ENCODE results near the gene DPEP2NB.
"Not testable (repeated sequence)": the region's sequence is repeated elsewhere in the genome, so short reads cannot be mapped to it uniquely, and the experiment has no call there.

DPEP2NB gene, protein sequence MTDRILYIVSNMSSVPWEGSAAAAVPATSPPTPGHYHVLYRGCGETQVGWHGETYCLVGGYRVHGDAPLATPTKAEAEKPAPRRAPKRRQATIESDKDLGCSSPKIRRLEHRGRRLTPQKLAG

GRCh38 chr16:68015681-68016080 is at the start of gene DPEP2NB:
Gene DPEP2NB (minus strand): TSS chr16:68015911. CDS start chr16:68015770, 141 bp downstream.
- no peak for DNase-seq

DNA sequence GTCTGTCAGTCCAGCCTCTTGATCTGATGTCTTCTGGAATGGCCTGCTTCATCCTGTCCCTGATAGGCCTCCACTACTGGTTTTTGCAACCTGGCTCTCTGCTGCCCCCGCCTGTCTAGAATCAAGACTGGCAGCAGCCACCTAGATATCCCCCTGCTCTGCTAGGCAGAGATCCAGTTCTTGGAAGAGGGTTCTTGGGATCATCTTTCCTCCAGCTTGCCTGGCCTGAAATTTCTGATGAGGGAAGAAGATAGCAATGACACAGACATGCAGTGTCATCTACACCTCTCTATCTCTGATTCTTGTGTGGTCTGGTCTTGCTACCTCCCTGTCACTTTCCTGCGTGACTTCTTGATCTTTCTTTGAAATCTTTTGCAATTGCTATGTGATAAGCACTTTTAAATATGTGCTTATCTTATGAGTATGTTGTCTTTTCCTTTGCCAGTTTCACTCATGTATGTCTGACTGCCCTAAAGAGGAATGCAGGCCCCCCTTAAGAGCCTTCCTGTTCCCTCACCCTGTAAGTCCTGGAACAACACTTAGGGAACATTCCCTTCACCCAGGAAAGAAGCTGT is 49.2 kb upstream of the DPEP2NB start:
- DNase-seq: peak; percentile 76 to 80

DNA sequence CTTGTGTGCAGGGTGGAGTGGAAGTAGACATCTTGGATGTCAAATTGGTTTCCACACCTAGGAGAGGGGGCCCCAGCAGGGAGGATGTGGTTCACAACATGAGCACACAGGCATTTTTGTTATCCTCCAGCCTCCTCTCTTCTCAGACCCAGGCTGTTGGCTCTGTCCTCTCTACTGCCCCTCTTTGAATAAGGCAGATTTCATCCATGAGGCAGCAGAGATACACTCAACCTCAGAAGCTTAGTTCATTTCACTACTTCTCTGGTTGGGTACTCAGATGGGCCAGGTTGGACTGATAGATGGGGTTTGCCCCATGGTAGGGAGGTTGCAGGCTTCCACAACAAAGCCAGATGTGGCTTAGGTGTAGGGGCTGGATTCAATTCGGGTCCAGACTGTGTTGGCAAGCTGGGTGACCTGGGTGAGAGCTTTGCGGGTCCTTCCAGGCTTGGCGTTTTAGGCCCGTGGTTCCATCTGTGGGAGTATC is 47.2 kb upstream of the DPEP2NB start:
- peak in 1 of 2 donors; percentile 54 for DNase-seq

GRCh38 chr16:68061396-68061795 is 45.7 kb upstream of the DPEP2NB start:
- no peak for DNase-seq

- no peak for DNase-seq
Observed at GRCh38 chr16:68059804-68060203, 44.1 kb upstream of the DPEP2NB start.

- no peak for DNase-seq
Observed at GRCh38 chr16:68055395-68055794, 39.7 kb upstream of the DPEP2NB start.

DNA sequence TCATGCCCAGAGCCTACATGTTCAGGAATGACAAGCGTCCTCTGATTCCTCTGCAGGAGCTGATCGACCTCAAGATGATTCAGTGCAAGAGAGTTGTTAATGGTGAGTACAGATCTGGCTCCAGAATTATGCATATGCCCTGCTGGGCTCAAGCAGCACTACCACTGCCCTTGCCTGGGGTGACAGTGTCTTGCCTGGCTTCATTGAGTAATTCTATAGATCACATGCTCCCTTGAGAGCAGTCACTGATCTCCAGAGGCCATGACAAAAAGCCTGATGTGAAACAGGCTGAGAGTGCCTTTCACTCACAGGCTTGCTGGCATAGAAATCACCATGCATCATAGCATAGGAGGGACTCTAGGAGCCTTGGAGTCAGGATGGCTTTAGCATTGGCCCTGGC is 33.7 kb upstream of the DPEP2NB start:
- no peak for DNase-seq

DNA sequence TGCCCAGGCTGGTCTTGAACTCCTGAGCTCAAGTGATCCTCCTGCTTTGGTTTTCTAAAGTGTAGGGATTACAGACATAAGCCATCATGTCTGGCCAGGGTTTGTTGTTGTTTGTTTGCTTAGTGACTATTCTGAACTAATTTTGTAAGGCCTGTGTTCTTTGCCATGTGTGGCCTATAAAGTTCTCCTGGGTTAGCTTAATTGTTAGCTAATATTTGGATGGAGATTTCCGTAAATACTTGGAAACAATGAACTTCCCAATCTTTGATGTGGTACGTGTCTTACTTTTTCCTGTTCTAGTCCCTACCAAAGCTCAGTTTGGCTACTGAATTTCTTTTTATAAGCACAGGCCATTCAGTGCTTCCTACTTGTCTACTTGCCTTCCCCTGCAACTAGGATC is 32.3 kb upstream of the DPEP2NB start:
- no peak for DNase-seq

GRCh38 chr16:68046106-68046505 is 30.4 kb upstream of the DPEP2NB start:
- DNase-seq: no peak

- no peak for DNase-seq
Observed at GRCh38 chr16:68041783-68042182, 26.1 kb upstream of the DPEP2NB start.

- DNase-seq: peak; percentile 89 to 92
Observed at GRCh38 chr16:68040506-68041288, 25.0 kb upstream of the DPEP2NB start.

DNA sequence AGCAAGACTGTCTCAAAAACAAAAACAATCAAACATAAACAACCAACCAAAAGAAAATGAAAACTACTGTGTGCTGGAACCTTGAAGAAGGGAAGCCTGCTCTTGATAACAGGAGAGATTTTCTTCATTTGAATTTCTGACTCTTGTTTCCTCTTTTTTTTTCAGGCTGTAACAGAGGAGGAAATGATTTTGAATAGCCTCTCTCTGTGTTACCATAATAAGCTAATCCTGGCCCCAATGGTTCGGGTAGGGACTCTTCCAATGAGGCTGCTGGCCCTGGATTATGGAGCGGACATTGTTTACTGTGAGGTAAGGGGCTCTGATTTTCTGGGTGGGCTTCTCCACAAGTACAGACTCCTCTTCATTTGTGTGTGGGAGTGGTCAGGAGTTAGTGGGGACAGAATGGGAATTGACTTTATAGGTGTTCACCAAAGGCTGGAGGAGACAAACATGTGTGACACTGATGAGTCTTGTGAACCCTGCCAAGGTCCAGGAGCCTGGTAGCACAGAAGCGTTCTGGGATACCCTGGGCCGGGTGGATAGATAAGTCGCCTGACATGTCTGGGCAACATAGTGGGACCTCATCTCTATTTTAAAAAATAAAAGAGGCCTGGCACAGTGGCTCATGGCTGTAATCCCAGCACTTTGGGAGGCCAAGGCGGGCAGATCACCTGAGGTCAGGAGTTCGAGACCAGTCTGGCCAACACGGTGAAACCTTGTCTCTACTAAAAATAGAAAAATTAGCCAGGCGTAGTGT is 22.3 kb upstream of the DPEP2NB start:
- no peak for DNase-seq

DNA sequence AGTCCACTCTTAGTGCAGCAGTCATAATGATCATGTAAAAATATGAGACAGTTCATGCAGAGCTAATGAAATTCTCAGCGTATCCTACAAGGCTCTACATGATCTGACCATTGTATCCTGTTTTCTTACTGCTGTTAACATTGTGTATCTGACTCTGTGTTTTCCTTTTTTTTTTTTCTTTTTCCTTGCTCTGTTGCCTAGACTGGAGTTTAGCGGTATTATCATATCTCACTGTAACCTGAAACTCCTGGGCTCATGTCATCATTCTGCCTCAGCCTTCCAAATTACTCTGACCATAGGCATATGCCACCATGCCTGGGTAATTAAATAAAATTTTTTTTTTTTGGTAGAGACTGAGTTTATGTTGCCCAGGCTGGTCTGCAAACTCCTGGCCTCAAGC is 19.5 kb upstream of the DPEP2NB start:
- DNase-seq: no peak

DNA sequence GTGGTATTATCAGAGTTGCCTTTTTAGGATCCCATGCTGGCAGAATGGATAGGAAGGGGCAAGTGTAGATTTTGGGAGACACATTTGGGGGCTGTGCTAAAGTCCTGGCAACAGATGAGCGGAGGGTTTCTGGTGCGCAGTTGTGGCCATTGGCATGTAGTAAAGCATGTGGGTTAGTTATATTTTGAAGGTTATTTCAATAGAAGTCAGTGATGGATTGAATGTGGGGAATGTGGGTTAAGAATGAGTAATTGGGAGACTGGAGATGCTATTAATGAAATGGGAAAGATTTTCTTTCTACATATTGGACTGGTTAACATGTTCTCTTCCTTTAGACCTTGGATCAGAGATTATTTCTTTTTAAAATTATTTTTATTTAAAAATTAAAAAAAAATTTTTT is 17.4 kb upstream of the DPEP2NB start:
- DNase-seq: no peak

DNA sequence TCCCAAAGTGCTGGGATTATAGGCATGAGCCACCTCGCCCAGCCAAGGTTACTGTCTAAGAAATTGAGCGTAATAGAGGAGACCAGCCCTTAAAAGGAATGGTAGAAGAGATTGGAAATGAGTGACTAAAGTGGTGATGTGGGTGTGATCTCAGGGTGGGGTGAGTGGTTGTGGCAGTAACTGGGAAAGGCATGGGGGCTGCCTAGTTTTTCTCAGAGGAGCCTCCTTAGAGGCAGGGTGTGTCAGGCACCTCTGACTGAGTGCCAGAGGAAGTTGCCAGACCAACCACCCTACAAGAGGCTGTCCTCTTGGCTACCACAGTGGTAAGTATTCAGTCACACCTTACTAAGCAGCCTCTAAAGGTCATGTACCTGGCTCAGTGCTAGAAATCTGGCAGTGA is 16.2 kb upstream of the DPEP2NB start:
- no peak for DNase-seq

GRCh38 chr16:68030108-68030507 is 14.4 kb upstream of the DPEP2NB start:
- not testable (repeated sequence) for DNase-seq

DNA sequence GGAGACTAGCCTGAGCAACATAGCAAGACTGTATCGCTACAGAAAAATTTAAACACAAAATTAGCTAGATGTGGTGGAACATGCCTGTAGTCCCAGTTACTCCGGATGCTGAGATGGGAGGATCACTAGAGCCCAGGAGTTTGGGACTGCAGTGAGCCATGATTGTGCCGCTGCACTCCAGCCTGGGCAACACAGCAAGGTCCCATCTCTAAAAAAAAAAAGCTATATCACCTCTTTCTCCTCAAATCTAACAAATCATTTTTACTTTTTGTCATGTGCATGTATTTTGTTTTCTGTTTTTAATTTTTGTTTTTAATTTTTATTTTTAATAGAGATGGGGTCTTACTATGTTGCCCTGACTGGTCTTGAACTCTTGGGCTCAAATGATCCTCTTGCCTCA is 13.3 kb upstream of the DPEP2NB start:
- DNase-seq: no peak

DNA sequence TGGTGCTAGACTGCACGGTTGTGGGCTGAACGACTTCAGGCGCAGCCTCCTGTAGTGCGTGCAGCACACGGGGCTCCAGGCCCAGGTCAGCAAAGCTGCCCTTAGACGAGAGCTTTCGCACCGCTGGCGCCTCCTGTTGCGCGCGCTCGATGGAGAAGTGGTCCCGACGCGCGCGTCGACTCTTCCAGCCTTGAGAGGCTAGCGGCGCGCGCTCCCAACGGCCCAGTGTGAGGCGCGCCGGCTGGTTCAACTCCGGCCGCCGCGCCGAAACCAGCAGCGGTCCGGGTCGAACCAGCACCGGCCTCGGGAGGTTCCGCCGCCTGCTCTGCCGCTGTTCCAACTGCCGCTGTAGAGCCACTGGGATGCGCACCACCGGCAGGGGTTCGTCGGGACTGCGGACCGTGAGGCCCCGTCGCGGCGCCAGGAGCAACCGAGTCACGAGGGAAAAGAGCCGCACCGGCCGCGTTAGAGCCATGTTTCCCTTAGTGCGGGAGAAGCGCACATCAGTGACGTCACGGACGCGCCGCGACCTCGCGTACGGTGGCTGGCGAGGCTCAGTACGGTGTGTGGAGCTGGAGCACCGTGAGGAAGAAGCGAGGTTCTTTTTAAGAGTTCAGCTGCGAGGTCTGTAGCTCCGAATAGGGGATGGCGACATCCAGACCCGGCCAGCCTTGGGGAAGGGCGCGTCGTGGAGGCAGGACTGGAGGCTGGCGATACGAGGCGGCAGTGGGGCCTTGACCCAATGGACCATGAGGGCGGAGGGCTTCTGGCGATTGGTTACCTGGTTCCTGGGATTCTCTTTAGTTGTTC is 7.2 kb upstream of the DPEP2NB start, which contains the start of the genes DDX28 and DUS2:
TSS of gene DDX28 (minus strand) at position 505 of the 810 bp plus-strand sequence. CDS start at position 475, 30 bp downstream.
TSS of gene DUS2 (plus strand) at position 557 of the 810 bp plus-strand sequence. CDS start 14,740 bp downstream, outside the sequence.
- peak; percentile 91 to 95 for DNase-seq

DNA sequence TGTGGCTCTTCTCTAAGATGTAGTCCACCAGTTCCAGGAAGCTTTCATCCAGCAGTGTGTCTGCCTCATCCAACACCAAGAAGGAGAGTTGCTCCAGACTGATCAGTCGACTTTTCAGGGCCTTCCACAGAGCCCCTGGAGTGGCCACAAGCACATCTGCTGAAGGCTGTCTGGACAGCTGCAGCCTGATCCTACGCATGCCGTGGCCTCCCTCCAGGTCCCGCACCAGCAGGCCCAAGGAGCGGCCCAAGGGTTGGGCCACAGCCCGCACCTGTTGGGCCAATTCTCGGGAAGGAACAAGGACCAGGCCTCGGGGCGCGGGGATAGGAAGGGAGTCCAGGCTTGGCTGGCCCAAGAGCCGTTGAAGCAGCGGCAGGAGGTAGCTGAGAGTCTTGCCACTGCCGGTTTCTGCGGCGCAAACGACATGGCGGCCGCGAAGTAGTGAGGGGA is 6.6 kb upstream of the DPEP2NB start:
- DNase-seq: no peak

GRCh38 chr16:68021490-68021889 is 5.8 kb upstream of the DPEP2NB start:
- DNase-seq: no peak

DNA sequence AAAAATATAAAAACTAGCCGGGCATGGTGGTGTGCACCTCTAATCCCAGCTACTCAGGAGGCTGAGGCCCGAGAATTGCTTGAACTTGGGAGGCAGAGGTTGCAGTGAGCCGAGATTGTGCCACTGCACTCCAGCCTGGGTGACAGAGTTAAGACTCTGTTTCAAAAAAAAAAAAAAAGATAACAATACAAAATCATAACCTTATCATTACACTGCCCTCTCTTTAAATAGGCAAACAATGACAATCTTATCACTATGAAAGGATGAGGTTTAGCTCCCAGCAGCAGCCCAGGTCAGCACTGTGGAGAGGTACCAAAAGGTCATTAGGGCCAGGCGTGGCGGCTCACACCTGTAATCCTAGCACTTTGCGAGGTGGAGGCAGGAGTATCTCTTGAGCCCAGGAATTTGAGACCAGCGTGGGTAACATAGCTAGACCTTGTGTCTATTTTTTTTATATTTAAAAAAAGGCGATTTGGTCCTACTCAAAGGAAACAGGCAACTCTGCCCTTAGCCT is 3.5 kb upstream of the DPEP2NB start:
- no peak for DNase-seq

- no peak for DNase-seq
Observed at GRCh38 chr16:68013440-68013839, 2.3 kb downstream of the DPEP2NB start.
